Urinary bladder (tissue), 4 donors: Measurements from ENCODE around the gene RAB38. TPM values are rescaled to one million over a fixed set of nuclear protein-coding genes. Genes with fewer than 3 reads are reported as not detected.

Source experiments
- DNase-seq: peaks from one replicate; pipeline ENCODE4 v3.0.0-alpha.2; 2015; ENCODE audit errors: extremely low spot score
- H3K27ac ChIP-seq: one replicate; pipeline ENCODE4 v1.5.1; 2013; ENCODE audit warnings: low read depth, mild to moderate bottlenecking, moderate library complexity
- H3K36me3 ChIP-seq: one replicate; pipeline ENCODE4 v1.6.1; 2013; ENCODE audit warnings: mild to moderate bottlenecking, moderate library complexity; ENCODE audit not compliant: insufficient read depth
- H3K4me1 ChIP-seq: one replicate; pipeline ENCODE4 v1.6.1; 2013; ENCODE audit warnings: mild to moderate bottlenecking, moderate library complexity; ENCODE audit not compliant: insufficient read depth
- H3K4me3 ChIP-seq: one replicate; pipeline ENCODE4 v1.5.1; 2013; ENCODE audit warnings: low read depth, low read length
- WGBS: extraction: QIAGEN DNeasy Blood & Tissue Kit; methylation state at CpG from one replicate; pipeline ENCODE4 v1.1.7; 2013; 5-methylcytosine and 5-hydroxymethylcytosine counted together
- polyA plus RNA-seq: library from polyadenylated mRNA; stranded (reverse); fragments of 200-250 nt; gene quantifications from one replicate; pipeline ENCODE4 v1.2.3, GENCODE V29; 2013
- total RNA-seq: library from RNA; depleted of rRNA; stranded (reverse); fragments of >200 nt; gene quantifications from one replicate; pipeline ENCODE4 v1.2.3, GENCODE V29; 2014
- donor health status: healthy with polysubstance abuse.
- donor health status: healthy.

The RAB38 gene
- total and polyA plus RNA-seq, 2 donors, result 4.3 to 17.7 TPM

- Histone ChIP-seq H3K4me3 (no peak overlapping the region), H3K27ac (no peak overlapping the region), H3K36me3 (no peaks in the 10 kb centered on the region), H3K4me1 (no peaks in the 10 kb centered on the region)
- 58% methylated on average over 2 of the region's 2 CpGs for WGBS
- no peak for DNase-seq
Observed at GRCh38 chr11:88105951-88106350, 69.3 kb downstream of the RAB38 start.

- Histone ChIP-seq H3K4me3 (no peak overlapping the region), H3K27ac (no peak overlapping the region), H3K36me3 (no peaks in the 10 kb centered on the region), H3K4me1 (no peaks in the 10 kb centered on the region)
- WGBS, result 42% methylated on average over 1 of the region's 1 CpG
- no peak for DNase-seq
Observed at GRCh38 chr11:88105526-88105925, 69.7 kb downstream of the RAB38 start.

GRCh38 chr11:88104408-88104807, 70.8 kb downstream of the RAB38 start:
- H3K27ac ChIP-seq, result no peak overlapping the region
- no peaks in the 10 kb centered on the region for H3K4me1 ChIP-seq
- H3K4me3 ChIP-seq, result no peak overlapping the region
- H3K36me3 ChIP-seq, result no peaks in the 10 kb centered on the region
- DNase-seq, result no peak

- WGBS, result 79% methylated on average over 9 of the region's 9 CpGs
- no peak overlapping the region for H3K27ac ChIP-seq
- no peak for DNase-seq
- H3K4me1 ChIP-seq, result no peaks in the 10 kb centered on the region
- H3K36me3 ChIP-seq, result no peaks in the 10 kb centered on the region
- H3K4me3 ChIP-seq, result no peak overlapping the region
Observed at GRCh38 chr11:88103337-88104206, 71.7 kb downstream of the RAB38 start.

- H3K36me3 ChIP-seq, result no peaks in the 10 kb centered on the region
- H3K4me1 ChIP-seq, result no peaks in the 10 kb centered on the region
- 84% methylated on average over 3 of the region's 3 CpGs for WGBS
- H3K27ac ChIP-seq, result no peak overlapping the region
- no peak overlapping the region for H3K4me3 ChIP-seq
- DNase-seq, result no peak
Observed at GRCh38 chr11:88102598-88102934, 72.7 kb downstream of the RAB38 start.

- 67% methylated on average over 3 of the region's 3 CpGs for WGBS
- no peak for DNase-seq
- H3K4me1 ChIP-seq, result no peaks in the 10 kb centered on the region
- no peak overlapping the region for H3K27ac ChIP-seq
- H3K4me3 ChIP-seq, result no peak overlapping the region
- H3K36me3 ChIP-seq, result no peaks in the 10 kb centered on the region
Observed at GRCh38 chr11:88101881-88102597, 73.2 kb downstream of the RAB38 start.

GRCh38 chr11:88100151-88100550, 75.1 kb downstream of the RAB38 start:
- H3K36me3 ChIP-seq, result no peaks in the 10 kb centered on the region
- no peaks in the 10 kb centered on the region for H3K4me1 ChIP-seq
- WGBS, result 41% methylated on average over 6 of the region's 6 CpGs
- H3K4me3 ChIP-seq, result no peak overlapping the region
- no peak for DNase-seq
- no peak overlapping the region for H3K27ac ChIP-seq

GRCh38 chr11:88098289-88098688, 77.0 kb downstream of the RAB38 start:
- H3K36me3 ChIP-seq, result no peaks in the 10 kb centered on the region
- H3K4me1 ChIP-seq, result no peaks in the 10 kb centered on the region
- no peak overlapping the region for H3K27ac ChIP-seq
- H3K4me3 ChIP-seq, result no peak overlapping the region
- DNase-seq, result no peak

GRCh38 chr11:88089134-88089533, 86.1 kb downstream of the RAB38 start:
- no peak for DNase-seq
- 51% methylated on average over 1 of the region's 1 CpG for WGBS
- Histone ChIP-seq H3K4me1 (no peaks in the 10 kb centered on the region), H3K36me3 (no peaks in the 10 kb centered on the region), H3K4me3 (no peak overlapping the region), H3K27ac (no peak overlapping the region)

GRCh38 chr11:88087337-88087736, 87.9 kb downstream of the RAB38 start:
- H3K27ac ChIP-seq, result no peak overlapping the region
- H3K36me3 ChIP-seq, result no peaks in the 10 kb centered on the region
- no peak overlapping the region for H3K4me3 ChIP-seq
- H3K4me1 ChIP-seq, result no peaks in the 10 kb centered on the region
- WGBS, result 83% methylated on average over 3 of the region's 3 CpGs
- no peak for DNase-seq

GRCh38 chr11:88086297-88086696, 88.9 kb downstream of the RAB38 start:
- 97% methylated on average over 2 of the region's 2 CpGs for WGBS
- no peak for DNase-seq
- H3K4me3 ChIP-seq, result no peak overlapping the region

GRCh38 chr11:88070437-88070836, 104.8 kb downstream of the RAB38 start:
- no peaks in the 10 kb centered on the region for H3K36me3 ChIP-seq
- no peaks in the 10 kb centered on the region for H3K4me1 ChIP-seq
- H3K4me3 ChIP-seq, result no peak overlapping the region
- WGBS, result 46% methylated on average over 1 of the region's 1 CpG
- DNase-seq, result no peak
- H3K27ac ChIP-seq, result no peak overlapping the region

More at GRCh38 chr11:88086297-88086696, 88.9 kb downstream of the RAB38 start:
- H3K36me3 ChIP-seq, result no peaks in the 10 kb centered on the region
- no peak overlapping the region for H3K27ac ChIP-seq
- no peaks in the 10 kb centered on the region for H3K4me1 ChIP-seq

- WGBS, result 94% methylated on average over 27 of the region's 27 CpGs
- no peak for DNase-seq
- H3K4me1 ChIP-seq, result no peaks in the 10 kb centered on the region
- no peak overlapping the region for H3K27ac ChIP-seq
- H3K4me3 ChIP-seq, result no peak overlapping the region
- no peaks in the 10 kb centered on the region for H3K36me3 ChIP-seq
Observed at GRCh38 chr11:88068848-88069554, 106.2 kb downstream of the RAB38 start.

GRCh38 chr11:88066090-88066489, 109.2 kb downstream of the RAB38 start:
- Histone ChIP-seq H3K4me1 (no peaks in the 10 kb centered on the region), H3K4me3 (no peak overlapping the region), H3K27ac (no peak overlapping the region), H3K36me3 (no peaks in the 10 kb centered on the region)
- peak; percentile 14 for DNase-seq
- WGBS, result 54% methylated on average over 2 of the region's 2 CpGs
